A549 (cell line): ENCODE results near the gene HINT2.
A peak's percentile ranks its signal among the peaks of the same experiment; 100 is the strongest.

ENCODE experiments used
- CEBPB ChIP-seq, 2 experiments: fragments of >200 bp in 1 of 2; sonication (Bioruptor Twin) in 1 of 2; formaldehyde crosslinking in 1 of 2; IDR thresholded peaks; 2 replicates each; pipeline ENCODE4 v1.6.1; 2012 to 2016
- CTCF ChIP-seq: fragments of >200 bp; sonication (Bioruptor Twin); formaldehyde crosslinking; IDR thresholded peaks from 3 replicates; pipeline ENCODE4 v1.5.1; 2016
- EP300 ChIP-seq, 2 experiments: fragments of >200 bp; sonication (Bioruptor Twin); formaldehyde crosslinking; IDR thresholded peaks; 2 replicates in 1 of 2; 3 replicates in 1 of 2; pipeline ENCODE4 v1.6.1; 2016 to 2017
- HOXB13 ChIP-seq: fragments of 250-450 bp; sonication (Bioruptor Pico); IDR thresholded peaks from 2 replicates; pipeline ENCODE4 v1.5.0; 2020; ENCODE audit warnings: low read depth, mild to moderate bottlenecking, moderate library complexity
- JUN ChIP-seq, 2 experiments: fragments of >200 bp; sonication (Bioruptor Twin); formaldehyde crosslinking; IDR thresholded peaks; 2 replicates in 1 of 2; 3 replicates in 1 of 2; pipeline ENCODE4 v1.6.1; 2016 to 2017
- MAX ChIP-seq: IDR thresholded peaks from 2 replicates; pipeline ENCODE4 v1.6.1; 2012
- MAZ ChIP-seq: fragments of 150-350 bp; IDR thresholded peaks from 2 replicates; pipeline ENCODE4 v1.6.1; 2014; ENCODE audit warnings: antibody characterized with exemption, low read depth, low read length, borderline replicate concordance
- POLR2A ChIP-seq: IDR thresholded peaks from 2 replicates; pipeline ENCODE4 v1.6.1; 2012; ENCODE audit warnings: mild to moderate bottlenecking, low read length
- RAD21 ChIP-seq, 2 experiments: fragments of >200 bp in 1 of 2; sonication (Bioruptor Twin) in 1 of 2; formaldehyde crosslinking in 1 of 2; IDR thresholded peaks in 1 of 2; conservative IDR thresholded peaks in 1 of 2; 2 replicates in 1 of 2; 3 replicates in 1 of 2; pipeline ENCODE4 v1.6.1; 2012 to 2018; ENCODE audit warnings: inconsistent platforms in 1 of 2
- RCOR1 ChIP-seq: fragments of 150-350 bp; IDR thresholded peaks from 2 replicates; pipeline ENCODE4 v1.6.1; 2014; ENCODE audit warnings: antibody characterized with exemption, low read length, low read depth
- ZFP36 ChIP-seq: fragments of 450-650 bp; IDR thresholded peaks from 2 replicates; pipeline ENCODE4 v1.6.1; 2014; ENCODE audit warnings: borderline replicate concordance; ENCODE audit not compliant: partially characterized antibody
- TF ChIP-seq, protein P1 (sequence below): fragments of 450-650 bp; IDR thresholded peaks from 2 replicates; pipeline ENCODE4 v1.6.1; 2014; ENCODE audit warnings: antibody characterized with exemption
- TF ChIP-seq, protein P2 (sequence below): fragments of 200-600 bp; sonication (generic); IDR thresholded peaks from 2 replicates; pipeline ENCODE4 v1.6.1; 2016; ENCODE audit warnings: antibody characterized with exemption, mild to moderate bottlenecking, moderate library complexity

DNA sequence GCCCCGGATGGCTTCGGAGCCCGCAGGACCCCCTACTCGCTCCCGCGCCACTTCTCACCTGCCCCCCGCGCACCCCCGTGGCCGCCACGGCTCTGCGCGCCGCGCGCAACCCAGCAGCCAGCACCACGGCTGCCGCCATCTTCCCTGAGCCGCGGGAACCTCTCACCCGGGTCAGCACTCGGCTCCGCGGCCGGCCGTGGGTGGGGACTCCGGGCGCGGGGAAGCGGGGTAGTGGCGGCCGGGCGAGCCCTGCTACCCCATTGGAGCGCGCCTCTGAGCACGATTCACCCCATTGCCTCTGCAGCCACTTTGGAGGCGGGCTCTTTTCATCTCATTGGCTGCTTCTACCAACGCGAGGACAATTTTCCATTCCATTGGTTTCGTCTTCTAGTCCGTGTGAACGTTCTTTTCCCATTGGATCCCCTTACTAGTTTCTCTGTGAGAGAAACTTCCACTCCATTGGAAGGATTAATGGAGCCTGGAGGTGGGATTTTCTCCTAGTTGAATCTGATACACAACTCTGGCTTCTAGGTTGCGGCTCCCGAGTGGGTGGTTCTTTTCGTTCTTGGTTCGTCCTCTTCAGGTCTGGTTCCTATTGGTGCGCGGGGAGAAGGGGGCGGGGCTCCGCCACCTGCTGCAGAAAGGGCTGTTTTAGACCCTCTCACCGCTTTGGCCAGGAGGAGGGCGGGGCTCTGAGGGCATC lies at the start of gene HINT2:
- no peak for TF ChIP-seq RCOR1
- peak; percentile 36; the same call in 1 of the 2 replicates for TF ChIP-seq HOXB13 (CRISPR knock-in tag)
- TF ChIP-seq CTCF, result no peak
- TF ChIP-seq, protein P1, sequence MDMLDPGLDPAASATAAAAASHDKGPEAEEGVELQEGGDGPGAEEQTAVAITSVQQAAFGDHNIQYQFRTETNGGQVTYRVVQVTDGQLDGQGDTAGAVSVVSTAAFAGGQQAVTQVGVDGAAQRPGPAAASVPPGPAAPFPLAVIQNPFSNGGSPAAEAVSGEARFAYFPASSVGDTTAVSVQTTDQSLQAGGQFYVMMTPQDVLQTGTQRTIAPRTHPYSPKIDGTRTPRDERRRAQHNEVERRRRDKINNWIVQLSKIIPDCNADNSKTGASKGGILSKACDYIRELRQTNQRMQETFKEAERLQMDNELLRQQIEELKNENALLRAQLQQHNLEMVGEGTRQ, result no peak
- TF ChIP-seq ZFP36, result no peak
- no peak for TF ChIP-seq CEBPB (IDR thresholded peaks at IDR 0.05)
- 0 out of 5 replicates have a peak, but pooled peaks of 1 of the 2 experiments have one; percentile 2 for TF ChIP-seq RAD21 (conservative IDR thresholded peaks at IDR 0.05 in 1 of 2, IDR thresholded peaks at IDR 0.05 in 1 of 2)
- TF ChIP-seq JUN (IDR thresholded peaks at IDR 0.05), result peak in 1 of 2 experiments; percentile 93; a peak in 3 of 5 replicates
- no peak; the same call in 1 of the 2 replicates for TF ChIP-seq MAX
- peak; percentile 88 for TF ChIP-seq POLR2A
- TF ChIP-seq MAZ, result no peak
- TF ChIP-seq, protein P2, sequence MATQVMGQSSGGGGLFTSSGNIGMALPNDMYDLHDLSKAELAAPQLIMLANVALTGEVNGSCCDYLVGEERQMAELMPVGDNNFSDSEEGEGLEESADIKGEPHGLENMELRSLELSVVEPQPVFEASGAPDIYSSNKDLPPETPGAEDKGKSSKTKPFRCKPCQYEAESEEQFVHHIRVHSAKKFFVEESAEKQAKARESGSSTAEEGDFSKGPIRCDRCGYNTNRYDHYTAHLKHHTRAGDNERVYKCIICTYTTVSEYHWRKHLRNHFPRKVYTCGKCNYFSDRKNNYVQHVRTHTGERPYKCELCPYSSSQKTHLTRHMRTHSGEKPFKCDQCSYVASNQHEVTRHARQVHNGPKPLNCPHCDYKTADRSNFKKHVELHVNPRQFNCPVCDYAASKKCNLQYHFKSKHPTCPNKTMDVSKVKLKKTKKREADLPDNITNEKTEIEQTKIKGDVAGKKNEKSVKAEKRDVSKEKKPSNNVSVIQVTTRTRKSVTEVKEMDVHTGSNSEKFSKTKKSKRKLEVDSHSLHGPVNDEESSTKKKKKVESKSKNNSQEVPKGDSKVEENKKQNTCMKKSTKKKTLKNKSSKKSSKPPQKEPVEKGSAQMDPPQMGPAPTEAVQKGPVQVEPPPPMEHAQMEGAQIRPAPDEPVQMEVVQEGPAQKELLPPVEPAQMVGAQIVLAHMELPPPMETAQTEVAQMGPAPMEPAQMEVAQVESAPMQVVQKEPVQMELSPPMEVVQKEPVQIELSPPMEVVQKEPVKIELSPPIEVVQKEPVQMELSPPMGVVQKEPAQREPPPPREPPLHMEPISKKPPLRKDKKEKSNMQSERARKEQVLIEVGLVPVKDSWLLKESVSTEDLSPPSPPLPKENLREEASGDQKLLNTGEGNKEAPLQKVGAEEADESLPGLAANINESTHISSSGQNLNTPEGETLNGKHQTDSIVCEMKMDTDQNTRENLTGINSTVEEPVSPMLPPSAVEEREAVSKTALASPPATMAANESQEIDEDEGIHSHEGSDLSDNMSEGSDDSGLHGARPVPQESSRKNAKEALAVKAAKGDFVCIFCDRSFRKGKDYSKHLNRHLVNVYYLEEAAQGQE, result no peak
- TF ChIP-seq EP300 (IDR thresholded peaks at IDR 0.05), result no peak
